WTC11 (cell line): Measurements from ENCODE around the gene NAB2. TPM values are rescaled to one million over a fixed set of nuclear protein-coding genes. Genes with fewer than 3 reads are reported as not detected.

Experiments used
- ATAC-seq: fragments of 200-7000 bp; cut with Tn5 transposase; 2 replicates; pipeline ENCODE4 v1.10.0; 2021; ENCODE audit warnings: mild to moderate bottlenecking, moderate library complexity
- CTCF ChIA-PET: fragments of 300-600 bp; sonication (Branson Sonifier 250); formaldehyde crosslinking; loops from one replicate; lab custom pipeline; 2021; ENCODE audit warnings: antibody characterized with exemption; lab: Charles Lee
- POLR2A ChIA-PET: fragments of 350-600 bp; sonication (Branson Sonifier 250); formaldehyde crosslinking; loops from one replicate; lab custom pipeline; 2021; ENCODE audit warnings: antibody characterized with exemption; lab: Charles Lee
- DNase-seq: peaks from one replicate; pipeline ENCODE4 v3.0.0; 2021; ENCODE audit warnings: low spot score
- H3K27ac Mint-ChIP-seq: 2 replicates; pipeline ENCODE4 v1.8.0; 2021; ENCODE audit warnings: mixed read lengths
- H3K27me3 Mint-ChIP-seq: 2 replicates; pipeline ENCODE4 v1.8.0; 2021; ENCODE audit warnings: low read depth, mild to moderate bottlenecking, moderate library complexity, mixed read lengths
- H3K36me3 Mint-ChIP-seq: 2 replicates; pipeline ENCODE4 v1.8.0; 2021; ENCODE audit warnings: mixed read lengths
- H3K4me1 Mint-ChIP-seq: 2 replicates; pipeline ENCODE4 v1.8.0; 2022; ENCODE audit warnings: mixed read lengths
- H3K4me3 Mint-ChIP-seq: 2 replicates; pipeline ENCODE4 v1.8.0; 2021; ENCODE audit warnings: mild to moderate bottlenecking, moderate library complexity, mixed read lengths
- H3K9me3 Mint-ChIP-seq: 2 replicates; pipeline ENCODE4 v1.8.0; 2021; ENCODE audit warnings: mixed read lengths
- ETV6 ChIP-seq: sonication (generic); formaldehyde crosslinking; IDR thresholded peaks from 2 replicates; pipeline ENCODE4 v1.8.1; 2022; ENCODE audit warnings: mild to moderate bottlenecking, missing genetic modification reagents
- KAT7 ChIP-seq: sonication (generic); formaldehyde crosslinking; IDR thresholded peaks from 2 replicates; pipeline ENCODE4 v1.8.1; 2023; ENCODE audit warnings: missing genetic modification reagents, mild to moderate bottlenecking, borderline replicate concordance
- MLX ChIP-seq: sonication (generic); formaldehyde crosslinking; IDR thresholded peaks from 2 replicates; pipeline ENCODE4 v1.8.1; 2023; ENCODE audit warnings: mild to moderate bottlenecking, missing genetic modification reagents, moderate library complexity
- NFATC4 ChIP-seq: fragments of 250-450 bp; sonication (Bioruptor Pico); IDR thresholded peaks from 2 replicates; pipeline ENCODE4 v1.9.0; 2021; ENCODE audit warnings: mild to moderate bottlenecking
- NFE2L1 ChIP-seq: sonication (generic); formaldehyde crosslinking; IDR thresholded peaks from 2 replicates; pipeline ENCODE4 v1.8.1; 2023; ENCODE audit warnings: missing genetic modification reagents
- NFYB ChIP-seq: sonication (generic); formaldehyde crosslinking; conservative IDR thresholded peaks from 2 replicates; pipeline ENCODE4 v1.8.0; 2022; ENCODE audit warnings: low read depth, missing genetic modification reagents
- ZBTB43 ChIP-seq: sonication (generic); formaldehyde crosslinking; IDR thresholded peaks from 2 replicates; pipeline ENCODE4 v1.8.1; 2023; ENCODE audit warnings: mild to moderate bottlenecking, missing genetic modification reagents
- ZNF121 ChIP-seq: sonication (generic); formaldehyde crosslinking; IDR thresholded peaks from 2 replicates; pipeline ENCODE4 v1.8.0; 2023; ENCODE audit warnings: missing genetic modification reagents
- ZNF281 ChIP-seq: sonication (generic); formaldehyde crosslinking; IDR thresholded peaks from 2 replicates; pipeline ENCODE4 v1.8.0; 2023; ENCODE audit warnings: mild to moderate bottlenecking, missing genetic modification reagents
- total RNA-seq: library from RNA; stranded (reverse); gene quantifications from 3 replicates; pipeline ENCODE4 v1.2.3, GENCODE V29; 2021
- TF ChIP-seq, protein P1 (sequence below): sonication (generic); formaldehyde crosslinking; IDR thresholded peaks from 2 replicates; pipeline ENCODE4 v1.8.1; 2023; ENCODE audit warnings: mild to moderate bottlenecking, moderate library complexity, missing genetic modification reagents
- TF ChIP-seq, protein P2 (sequence below): sonication (generic); formaldehyde crosslinking; IDR thresholded peaks from 2 replicates; pipeline ENCODE4 v1.8.0; 2022; ENCODE audit warnings: mild to moderate bottlenecking, missing genetic modification reagents
- TF ChIP-seq, protein P3 (sequence below): fragments of 250-450 bp; sonication (Bioruptor Pico); IDR thresholded peaks from 2 replicates; pipeline ENCODE4 v2.1.2; 2022; ENCODE audit warnings: mild to moderate bottlenecking, moderate library complexity

The NAB2 gene
- total RNA-seq, 1 experiment from 2014 or later = 20.5 TPM

GRCh38 chr12:57089271-57090245 is 644 bp downstream of the NAB2 start:
- ChIA-PET POLR2A (interaction anchor here (1.5 to 4.7 kb wide), 3 partner anchors 10 to 39 kb away, joined by 5 to 65 read pairs (median 33); partner anchors contain the start of genes LRP1, NEMP1 and STAT6), CTCF (interaction anchor here (0.6 to 8.7 kb wide), 10 partner anchors 8 to 850 kb away, joined by 3 to 219 read pairs (median 6); partner anchors contain the start of genes NEMP1 and STAT6)
- H3K27me3 Mint-ChIP-seq = no peaks in the 10 kb centered on the region; the same call in 1 of the 2 replicates
- DNase-seq (peak; percentile 38), ATAC-seq (no peak)
- peaks cover 46% of the 10 kb centered on the region for H3K4me1 Mint-ChIP-seq
- peak overlapping the region; percentile 88 for H3K4me3 Mint-ChIP-seq
- no peaks in the 10 kb centered on the region for H3K9me3 Mint-ChIP-seq
- H3K27ac Mint-ChIP-seq = no peak overlapping the region
- TF ChIP-seq ZNF121 (CRISPR knock-in tag) (no peak), NFATC4 (CRISPR knock-in tag) (no peak), ZNF281 (CRISPR knock-in tag) (no peak), KAT7 (CRISPR knock-in tag) (no peak), ETV6 (peak; percentile 48; the same call in 1 of the 2 replicates)
- TF ChIP-seq, protein P1, sequence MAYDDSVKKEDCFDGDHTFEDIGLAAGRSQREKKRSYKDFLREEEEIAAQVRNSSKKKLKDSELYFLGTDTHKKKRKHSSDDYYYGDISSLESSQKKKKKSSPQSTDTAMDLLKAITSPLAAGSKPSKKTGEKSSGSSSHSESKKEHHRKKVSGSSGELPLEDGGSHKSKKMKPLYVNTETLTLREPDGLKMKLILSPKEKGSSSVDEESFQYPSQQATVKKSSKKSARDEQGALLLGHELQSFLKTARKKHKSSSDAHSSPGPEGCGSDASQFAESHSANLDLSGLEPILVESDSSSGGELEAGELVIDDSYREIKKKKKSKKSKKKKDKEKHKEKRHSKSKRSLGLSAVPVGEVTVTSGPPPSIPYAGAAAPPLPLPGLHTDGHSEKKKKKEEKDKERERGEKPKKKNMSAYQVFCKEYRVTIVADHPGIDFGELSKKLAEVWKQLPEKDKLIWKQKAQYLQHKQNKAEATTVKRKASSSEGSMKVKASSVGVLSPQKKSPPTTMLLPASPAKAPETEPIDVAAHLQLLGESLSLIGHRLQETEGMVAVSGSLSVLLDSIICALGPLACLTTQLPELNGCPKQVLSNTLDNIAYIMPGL (CRISPR knock-in tag) = 0 out of 2 replicates have a peak, but pooled peaks have one; percentile 22
- TF ChIP-seq, protein P2, sequence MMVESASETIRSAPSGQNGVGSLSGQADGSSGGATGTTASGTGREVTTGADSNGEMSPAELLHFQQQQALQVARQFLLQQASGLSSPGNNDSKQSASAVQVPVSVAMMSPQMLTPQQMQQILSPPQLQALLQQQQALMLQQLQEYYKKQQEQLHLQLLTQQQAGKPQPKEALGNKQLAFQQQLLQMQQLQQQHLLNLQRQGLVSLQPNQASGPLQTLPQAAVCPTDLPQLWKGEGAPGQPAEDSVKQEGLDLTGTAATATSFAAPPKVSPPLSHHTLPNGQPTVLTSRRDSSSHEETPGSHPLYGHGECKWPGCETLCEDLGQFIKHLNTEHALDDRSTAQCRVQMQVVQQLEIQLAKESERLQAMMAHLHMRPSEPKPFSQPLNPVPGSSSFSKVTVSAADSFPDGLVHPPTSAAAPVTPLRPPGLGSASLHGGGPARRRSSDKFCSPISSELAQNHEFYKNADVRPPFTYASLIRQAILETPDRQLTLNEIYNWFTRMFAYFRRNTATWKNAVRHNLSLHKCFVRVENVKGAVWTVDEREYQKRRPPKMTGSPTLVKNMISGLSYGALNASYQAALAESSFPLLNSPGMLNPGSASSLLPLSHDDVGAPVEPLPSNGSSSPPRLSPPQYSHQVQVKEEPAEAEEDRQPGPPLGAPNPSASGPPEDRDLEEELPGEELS (CRISPR knock-in tag) = 0 out of 2 replicates have a peak, but pooled peaks have one; percentile 42
- H3K36me3 Mint-ChIP-seq = peaks cover 12% of the 10 kb centered on the region

DNA sequence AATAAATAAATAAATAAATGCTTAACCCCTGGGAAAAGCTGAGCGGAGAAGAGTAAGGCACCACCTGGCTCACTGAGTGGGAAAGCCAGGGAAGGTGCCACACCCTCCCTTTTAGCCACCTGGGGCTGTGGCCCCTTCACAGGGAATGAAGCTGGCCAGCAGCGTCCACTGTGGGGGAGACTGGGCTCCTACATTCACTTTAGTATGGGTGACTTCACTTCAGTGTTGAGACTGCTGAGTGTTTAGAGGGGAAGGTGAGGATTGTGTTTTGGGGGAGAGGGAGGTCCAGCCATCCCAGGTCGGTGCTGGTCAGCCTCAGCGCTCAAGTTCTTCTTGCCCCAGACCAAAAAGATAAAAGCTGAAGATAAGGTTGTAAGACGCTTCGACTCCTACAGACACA is 1.6 kb downstream of the NAB2 start:
- ATAC-seq (no peak), DNase-seq (no peak)
- Mint-ChIP-seq H3K27me3 (no peaks in the 10 kb centered on the region; the same call in 1 of the 2 replicates), H3K27ac (peak overlapping the region; percentile 68; the same call in 1 of the 2 replicates), H3K4me1 (peaks cover 46% of the 10 kb centered on the region), H3K4me3 (peak overlapping the region; percentile 88), H3K36me3 (peaks cover 15% of the 10 kb centered on the region), H3K9me3 (no peaks in the 10 kb centered on the region)
- TF ChIP-seq MLX (CRISPR knock-in tag) (no peak), ZBTB43 (no peak), NFE2L1 (CRISPR knock-in tag) (no peak), NFYB (CRISPR knock-in tag) (no peak)
- TF ChIP-seq, protein P3, sequence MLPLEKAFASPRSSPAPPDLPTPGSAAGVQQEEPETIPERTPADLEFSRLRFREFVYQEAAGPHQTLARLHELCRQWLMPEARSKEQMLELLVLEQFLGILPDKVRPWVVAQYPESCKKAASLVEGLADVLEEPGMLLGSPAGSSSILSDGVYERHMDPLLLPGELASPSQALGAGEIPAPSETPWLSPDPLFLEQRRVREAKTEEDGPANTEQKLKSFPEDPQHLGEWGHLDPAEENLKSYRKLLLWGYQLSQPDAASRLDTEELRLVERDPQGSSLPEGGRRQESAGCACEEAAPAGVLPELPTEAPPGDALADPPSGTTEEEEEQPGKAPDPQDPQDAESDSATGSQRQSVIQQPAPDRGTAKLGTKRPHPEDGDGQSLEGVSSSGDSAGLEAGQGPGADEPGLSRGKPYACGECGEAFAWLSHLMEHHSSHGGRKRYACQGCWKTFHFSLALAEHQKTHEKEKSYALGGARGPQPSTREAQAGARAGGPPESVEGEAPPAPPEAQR = no peak
- POLR2A ChIA-PET = interaction anchor here (4.7 kb wide), 1 partner anchor 21 kb away, joined by 65 read pairs; the partner anchor contains the start of gene STAT6
- CTCF ChIA-PET = interaction anchor here (0.6 to 8.7 kb wide), 5 partner anchors 10 to 149 kb away, joined by 3 to 219 read pairs (median 16); partner anchors contain the start of genes NEMP1 and STAT6
